Mammary epithelial cell (primary cell): ENCODE measurements around the gene SYP.
"Not testable (repeated sequence)": the region's sequence is repeated elsewhere in the genome, so short reads cannot be mapped to it uniquely, and the experiment has no call there.

ENCODE experiments used
- CTCF ChIP-seq, 2 donors: IDR thresholded peaks in 1 of 2; conservative IDR thresholded peaks in 1 of 2; 2 replicates each; pipeline ENCODE4 v1.5.1; 2011 to 2012; ENCODE audit warnings: inconsistent platforms in 2 of 2, low read length in 2 of 2, mild to moderate bottlenecking in 2 of 2, control low read depth in 1 of 2, low read depth in 1 of 2; ENCODE audit not compliant: insufficient read depth in 1 of 2; ENCODE audit errors: extremely low read depth in 1 of 2
- EZH2 ChIP-seq: IDR thresholded peaks from 2 replicates; pipeline ENCODE4 v1.6.1; 2012; ENCODE audit warnings: low read length, inconsistent platforms, borderline replicate concordance

DNA sequence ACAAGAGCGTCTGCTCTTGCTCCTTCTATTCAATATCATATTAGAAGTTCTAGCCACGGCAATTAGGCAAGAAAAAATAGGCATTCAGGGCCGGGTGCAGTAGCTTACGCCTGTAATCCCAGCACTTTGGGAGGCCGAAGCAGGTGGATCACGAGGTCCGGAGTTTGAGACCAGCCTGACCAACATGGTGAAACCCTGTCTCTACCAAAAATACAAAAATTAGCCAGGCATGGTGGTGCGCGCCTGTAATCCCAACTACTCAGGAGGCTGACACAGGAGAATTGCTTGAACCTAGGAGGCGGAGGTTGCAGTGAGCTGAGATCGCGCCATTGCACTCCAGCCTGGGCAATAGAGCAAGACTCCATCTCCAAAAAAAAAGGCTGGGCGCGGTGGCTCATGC, 50.7 kb downstream of the SYP start:
- TF ChIP-seq EZH2; CTCF (conservative IDR thresholded peaks at IDR 0.05 in 1 of 2, IDR thresholded peaks at IDR 0.05 in 1 of 2; ENCODE audit: extremely low read depth in 1 of 2, insufficient read depth in 1 of 2, low read depth in 1 of 2, low read length in 2 of 2): not testable (repeated sequence)
